GM21390 (cell line): ENCODE results near the gene HSPA6.
"Not testable (repeated sequence)": the region's sequence is repeated elsewhere in the genome, so short reads cannot be mapped to it uniquely, and the experiment has no call there.

ENCODE experiments used
- ATAC-seq: cut with Tn5 transposase; IDR thresholded peaks from one replicate; pipeline ENCODE4 v1.9.1; 2021; ENCODE audit not compliant: unreplicated experiment

The HSPA6 gene

DNA sequence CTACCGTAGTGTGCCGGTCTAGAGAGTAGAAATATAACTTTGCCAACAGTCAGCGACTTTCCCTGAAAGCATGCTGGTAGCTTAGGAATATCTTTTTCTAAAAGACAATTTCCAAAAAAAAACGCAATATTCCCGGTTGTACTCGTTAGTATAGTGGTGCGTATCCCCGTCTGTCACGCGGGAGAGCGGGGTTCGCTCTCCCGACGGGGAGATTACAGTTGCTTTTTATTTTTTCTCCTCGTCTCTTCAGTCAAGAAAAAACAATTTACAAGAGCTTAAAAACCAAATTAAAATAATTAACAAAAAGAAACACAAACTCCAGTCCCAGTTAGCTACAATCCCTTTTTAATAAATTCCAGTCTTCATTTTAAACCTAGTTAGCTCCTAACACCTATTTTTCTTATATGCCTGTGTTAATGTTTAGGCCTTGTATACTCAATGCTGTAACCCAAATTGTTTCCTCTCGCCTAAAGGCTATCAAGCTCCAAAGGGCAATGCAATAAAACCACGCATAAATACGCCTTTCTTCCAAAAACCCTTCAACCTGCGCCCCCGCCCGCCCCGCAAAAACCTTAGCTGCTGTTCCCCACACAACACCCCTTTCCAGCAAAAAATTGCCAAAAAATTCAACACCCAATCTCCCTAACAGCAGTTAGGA lies 7.8 kb downstream of the HSPA6 start:
- ATAC-seq = no peak

DNA sequence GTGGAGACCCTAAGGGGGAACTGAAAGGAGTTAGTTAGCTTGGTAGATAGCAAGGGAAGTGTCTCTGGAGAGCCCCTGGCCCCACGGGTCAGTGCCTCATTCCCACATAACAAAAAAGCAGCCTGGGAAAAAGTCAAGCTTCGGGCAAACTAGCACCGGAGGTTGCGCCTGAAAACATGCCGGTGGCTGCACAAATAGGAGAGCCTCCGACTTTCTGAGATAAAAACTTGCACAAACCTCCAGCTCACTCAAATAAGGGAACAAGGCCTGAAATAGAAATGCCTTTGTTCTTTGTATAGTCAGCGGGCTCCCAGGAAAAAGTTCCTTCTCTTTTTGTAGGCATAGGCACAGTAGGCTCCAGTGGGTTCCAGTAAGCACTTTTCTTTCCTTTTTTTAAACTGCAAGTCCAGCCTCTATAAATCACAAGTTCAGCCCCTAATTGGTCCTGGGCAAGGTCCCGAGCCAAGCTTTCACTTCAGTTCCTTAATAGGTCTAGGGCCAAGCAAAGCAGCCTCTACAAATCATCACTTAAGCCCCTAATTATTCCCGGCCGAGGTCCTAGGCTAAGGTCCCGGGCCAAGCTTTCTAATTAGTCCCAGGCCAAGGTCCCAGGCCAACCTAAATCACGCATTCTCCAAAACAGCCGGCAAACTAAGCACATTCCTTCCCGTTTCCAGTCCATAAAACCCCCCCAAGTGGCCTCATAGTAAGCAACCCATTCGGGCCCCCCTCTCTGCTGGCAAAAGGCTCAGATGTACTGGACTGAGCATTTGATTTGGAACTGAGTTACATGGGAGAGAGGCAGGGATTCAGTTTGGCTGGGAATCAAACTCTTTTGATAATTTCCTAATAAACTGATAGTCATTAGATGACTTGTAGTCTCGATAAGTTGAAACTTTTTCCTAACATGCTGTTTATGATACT lies 8.6 kb downstream of the HSPA6 start:
- ATAC-seq = not testable (repeated sequence)

DNA sequence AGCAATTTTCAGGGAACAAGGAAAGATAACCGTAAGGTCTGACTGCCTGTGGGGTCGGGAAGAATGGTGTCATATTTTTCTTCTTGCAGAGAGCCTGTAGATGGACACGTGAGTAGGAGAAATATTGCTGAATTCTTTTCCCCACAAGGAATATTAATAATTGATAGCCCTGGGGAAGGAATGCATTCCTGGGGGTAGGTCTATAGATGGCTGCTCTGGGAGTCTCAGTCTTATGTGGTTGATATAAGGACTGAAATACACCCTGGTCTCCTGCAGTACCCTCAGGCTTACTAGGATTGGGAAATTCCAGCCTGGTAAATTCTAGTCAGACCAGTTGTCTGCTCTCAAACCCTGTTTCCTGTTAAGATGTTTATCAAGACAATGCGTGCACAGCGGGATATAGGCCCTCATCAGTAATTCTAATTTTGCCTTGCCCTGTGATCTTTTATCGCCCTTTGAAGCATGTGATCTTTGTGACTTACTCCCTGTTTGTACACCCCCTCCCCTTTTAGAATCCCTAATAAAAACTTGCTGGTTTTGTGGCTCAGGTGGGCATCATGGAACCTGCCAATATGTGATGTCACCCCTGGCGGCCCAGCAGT lies 12.8 kb downstream of the HSPA6 start:
- ATAC-seq = not testable (repeated sequence)

DNA sequence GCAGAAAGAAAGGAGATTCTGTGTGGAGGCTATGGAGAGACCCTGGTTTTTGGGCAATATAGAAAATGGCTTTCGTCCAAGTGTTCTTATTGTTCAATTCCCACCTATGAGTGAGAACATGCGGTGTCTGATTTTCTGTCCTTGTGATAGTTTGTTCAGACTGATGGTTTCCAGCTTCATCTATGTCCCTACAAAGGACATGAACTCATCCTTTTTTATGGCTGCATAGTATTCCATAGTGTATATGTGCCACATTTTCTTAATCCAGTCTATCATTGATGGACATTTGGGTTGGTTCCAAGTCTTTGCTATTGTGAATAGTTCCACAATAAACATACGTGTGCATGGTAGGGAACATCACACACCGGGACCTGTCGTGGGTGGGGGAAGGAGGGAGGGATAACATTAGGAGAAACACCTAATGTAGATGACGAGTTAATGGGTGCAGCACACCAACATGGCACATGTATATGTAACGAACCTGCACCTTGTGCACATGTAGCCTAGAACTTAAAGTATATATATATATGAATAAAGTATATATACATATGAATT lies 14.7 kb downstream of the HSPA6 start:
- ATAC-seq = not testable (repeated sequence)

DNA sequence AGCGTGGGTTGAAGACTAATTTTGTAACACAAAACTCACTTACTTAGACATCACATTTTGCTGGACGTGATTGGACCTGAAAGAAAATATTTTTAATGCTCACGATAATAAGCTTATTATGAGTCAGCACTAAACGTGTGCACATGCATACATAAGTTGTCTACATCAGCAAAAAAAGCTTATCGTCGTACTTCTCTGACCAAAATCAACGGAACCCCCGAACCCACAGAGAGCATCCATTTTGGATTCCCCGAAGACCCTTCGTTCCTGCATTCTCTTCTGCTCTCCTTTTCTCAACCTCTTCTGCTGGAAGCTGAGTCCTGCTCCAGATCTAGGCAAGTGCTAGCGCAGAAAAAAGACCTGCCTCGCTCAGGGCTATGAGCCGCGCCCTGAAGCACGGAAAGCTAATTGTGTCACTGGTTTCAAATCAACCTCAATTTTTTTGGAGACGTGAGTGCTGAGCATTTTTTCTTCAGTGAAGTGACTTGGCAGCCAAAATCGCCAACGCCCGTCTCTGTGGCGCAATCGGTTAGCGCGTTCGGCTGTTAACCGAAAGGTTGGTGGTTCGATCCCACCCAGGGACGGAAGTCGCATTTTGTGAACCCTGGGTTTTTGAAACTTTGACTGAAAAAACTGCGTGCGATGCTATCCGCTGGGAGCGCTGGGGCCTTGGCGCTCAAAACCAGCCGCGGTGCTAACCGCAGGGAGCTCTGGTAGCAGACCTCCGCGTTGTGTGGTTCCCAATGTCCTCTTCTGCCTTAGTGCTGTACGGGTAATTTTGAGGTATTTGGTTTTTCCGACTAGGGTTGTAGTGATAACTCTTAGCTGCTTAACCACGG lies 15.6 kb downstream of the HSPA6 start:
- peak; percentile 52 for ATAC-seq

DNA sequence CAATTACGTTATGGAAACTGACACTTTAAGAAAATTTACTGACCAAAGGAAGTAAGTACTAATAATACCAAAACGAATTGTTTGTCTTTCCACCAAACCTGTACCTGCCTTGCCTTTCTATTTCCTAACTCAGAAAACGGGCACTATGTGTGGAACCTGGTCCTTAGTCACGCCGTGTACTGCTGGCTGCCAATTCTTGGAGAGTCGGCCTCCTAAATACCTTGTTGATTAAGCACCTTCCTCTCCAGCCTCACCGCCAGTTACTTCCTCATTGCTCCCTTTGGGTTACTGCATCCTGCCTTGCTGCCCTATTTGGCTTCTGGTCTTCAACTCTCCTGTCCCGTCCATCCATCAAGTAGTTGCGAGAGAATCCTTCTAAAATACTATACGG lies 16.2 kb downstream of the HSPA6 start:
- ATAC-seq = not testable (repeated sequence)

DNA sequence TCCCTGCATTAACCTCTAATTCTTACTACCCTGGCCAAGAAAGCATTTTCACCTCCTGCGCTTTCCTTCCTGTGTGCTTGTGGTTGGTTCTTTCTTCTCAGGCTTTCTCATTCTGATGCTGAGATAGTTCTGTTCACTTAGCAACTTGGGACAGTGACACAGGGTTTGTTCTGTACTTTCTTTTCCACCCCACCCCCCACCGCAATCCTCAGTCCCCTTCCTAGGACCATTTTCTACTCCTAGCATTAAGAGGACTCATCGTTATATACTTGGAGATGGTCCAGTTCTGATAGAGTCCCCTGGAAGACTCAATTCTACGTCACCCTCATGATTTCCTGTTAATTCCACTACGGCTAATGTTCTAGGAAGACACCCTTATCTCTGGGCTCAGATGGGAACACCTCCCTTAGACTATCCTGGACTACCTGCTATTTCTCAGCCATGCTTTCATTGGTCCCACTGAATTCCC lies 17.8 kb downstream of the HSPA6 start:
- ATAC-seq = peak; percentile 75

DNA sequence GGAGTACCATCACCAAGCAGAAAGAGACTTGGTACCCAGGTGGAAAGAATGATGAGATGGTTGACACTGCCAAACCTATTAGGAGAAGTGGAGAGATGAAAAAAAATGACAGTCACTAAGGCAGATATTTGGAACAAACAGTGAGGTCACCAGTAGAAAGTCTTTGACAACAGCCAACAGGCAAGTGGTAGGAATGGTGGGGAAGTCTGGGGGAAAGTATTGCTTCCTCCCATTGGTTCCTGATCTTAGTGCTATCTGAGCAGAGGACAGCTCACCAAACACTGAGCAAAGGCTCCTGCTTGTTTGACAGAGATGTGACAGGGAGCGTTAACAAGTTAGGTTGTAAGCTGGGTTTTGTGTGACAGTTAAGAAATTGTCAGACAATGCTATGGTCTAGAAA lies 18.8 kb downstream of the HSPA6 start:
- ATAC-seq = not testable (repeated sequence)

DNA sequence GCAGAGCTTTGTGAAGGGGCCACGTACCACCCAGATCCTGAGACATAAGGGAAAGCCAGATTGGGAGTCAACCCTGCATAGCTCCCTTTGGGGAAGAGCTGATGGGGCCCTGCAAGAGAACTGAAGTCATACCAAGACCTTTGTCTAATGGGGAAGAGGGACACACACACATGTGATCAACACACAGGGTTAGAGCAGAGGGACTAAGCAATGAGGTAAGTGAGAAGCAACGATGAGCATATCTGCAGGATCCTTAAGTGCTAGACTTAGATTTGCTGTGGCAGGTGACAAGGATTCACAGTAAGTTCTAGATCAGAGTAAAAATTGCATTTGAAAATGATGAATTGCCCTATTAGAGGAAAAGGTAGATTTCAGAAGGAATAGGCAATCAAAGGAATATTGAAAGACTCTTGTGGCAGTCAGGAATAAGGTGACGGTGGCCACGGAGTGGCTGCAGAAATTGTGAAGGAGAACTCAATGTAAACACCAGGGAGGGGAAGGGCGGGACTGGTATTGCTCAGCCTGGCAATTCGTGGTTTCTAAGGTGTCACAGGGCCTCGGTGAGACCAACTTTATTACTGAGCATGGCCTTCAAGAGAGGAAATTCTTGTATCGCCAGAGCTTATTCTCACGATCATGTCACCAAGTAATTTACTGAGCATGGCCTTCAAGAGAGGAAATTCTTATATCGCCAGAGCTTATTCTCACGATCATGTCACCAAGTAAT lies 20.8 kb downstream of the HSPA6 start:
- not testable (repeated sequence) for ATAC-seq

DNA sequence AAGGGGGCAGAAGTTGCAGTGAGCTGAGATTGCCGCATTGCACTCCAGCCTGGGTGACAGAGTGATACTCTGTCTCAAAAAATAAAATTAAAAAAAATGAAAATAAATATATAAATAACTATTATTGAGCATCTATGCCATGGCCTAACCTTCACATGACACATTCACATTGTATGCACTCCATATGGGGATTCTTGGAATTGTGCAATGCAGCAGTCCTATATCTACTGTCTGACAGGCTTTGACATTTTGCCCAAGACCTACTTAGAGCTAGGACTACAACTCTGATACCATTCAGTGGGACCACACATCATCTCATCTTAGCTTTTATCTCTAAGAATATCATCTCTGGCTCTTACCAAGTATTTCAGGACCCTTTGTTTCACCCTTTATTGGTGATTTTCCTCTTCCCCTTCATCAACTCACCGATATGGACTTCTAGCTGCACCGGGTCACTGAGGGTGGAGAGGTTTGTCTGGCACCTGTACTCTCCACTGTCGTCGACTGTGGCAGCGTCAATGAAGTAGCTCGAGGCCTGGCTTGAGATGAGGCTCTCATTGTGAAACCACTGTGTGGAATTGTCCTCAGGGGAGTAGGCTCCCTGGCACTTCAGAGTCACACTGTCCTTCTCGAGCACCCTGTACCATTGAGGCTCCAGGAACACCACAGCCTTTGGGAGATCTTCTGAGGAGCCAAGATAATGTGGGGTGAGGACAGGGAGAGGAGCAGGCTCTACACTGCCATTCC lies 23.8 kb downstream of the HSPA6 start:
- ATAC-seq = not testable (repeated sequence)

DNA sequence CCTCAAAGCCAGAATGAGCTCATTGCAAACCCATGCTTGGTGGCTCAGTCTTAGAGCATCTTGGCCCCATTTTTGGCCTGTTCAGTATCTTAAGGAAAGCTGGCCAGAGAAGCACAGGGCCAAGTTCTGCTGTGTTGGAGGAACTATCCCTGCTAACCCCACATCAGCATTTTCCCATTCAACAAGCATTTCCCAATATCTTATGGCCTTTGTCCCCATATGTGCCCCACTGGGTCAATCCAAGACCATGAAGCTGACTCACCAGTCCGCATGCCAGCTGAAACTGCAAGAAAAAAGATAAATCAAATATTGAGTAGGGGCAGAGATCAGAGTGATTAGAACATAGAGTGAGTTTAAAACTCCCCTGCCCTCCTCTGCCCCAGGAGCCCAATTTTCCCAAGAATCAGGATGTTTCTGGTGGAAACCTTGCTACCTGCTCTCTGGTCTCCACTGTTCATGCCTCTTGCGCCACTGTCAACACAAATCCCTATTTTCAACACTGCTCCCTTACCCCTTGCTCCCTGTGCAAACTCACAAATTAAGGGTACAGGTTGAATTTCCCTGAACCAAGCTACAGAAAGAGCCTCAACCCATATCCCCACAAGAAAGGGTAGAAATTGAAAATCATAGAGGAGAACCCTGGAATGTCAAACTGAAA lies 24.5 kb downstream of the HSPA6 start:
- not testable (repeated sequence) for ATAC-seq

DNA sequence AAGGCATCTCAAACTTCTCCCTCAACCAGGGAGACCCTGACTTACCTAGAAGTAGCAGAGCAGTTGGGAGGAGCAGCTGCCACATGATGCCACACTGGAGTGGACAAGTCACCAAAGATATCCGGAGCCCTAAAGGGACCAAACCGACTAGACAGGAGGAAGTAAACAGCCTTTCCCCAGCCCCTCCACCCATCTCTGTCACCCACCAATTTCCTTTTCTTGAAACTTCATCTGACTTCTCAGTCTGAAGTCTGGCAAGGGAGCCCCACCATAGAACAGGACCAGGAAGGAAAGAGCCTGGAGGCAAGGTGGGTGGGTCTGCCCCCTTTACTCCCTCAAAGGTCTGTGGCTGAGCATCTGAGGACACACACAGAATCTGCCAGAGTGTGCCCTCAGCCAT lies 25.3 kb downstream of the HSPA6 start, which contains the start of gene FCGR3A:
FCGR3A (minus strand) TSS at position 167 of the 400 bp plus-strand sequence; CDS start at position 85, 82 bp downstream.
- ATAC-seq = no peak

DNA sequence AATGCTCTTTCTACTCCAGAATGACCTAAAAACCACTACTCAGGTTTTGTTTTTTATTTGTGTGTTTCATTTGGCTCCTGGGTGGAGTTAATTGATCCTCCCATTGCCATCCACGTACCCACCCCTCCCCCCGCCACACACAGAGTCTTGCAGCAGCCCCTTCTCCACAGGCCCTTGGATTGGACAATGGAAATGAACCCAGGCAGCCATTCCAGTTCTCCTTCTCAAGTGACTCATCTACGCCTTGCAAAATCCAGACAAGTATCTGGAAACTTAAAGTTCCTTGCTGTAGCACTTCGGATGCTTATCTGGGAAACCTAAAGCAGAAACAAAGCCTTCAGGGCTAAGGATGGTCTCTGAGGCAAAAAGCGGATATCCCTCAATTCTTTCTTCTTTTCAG lies 26.6 kb downstream of the HSPA6 start:
- ATAC-seq = not testable (repeated sequence)

DNA sequence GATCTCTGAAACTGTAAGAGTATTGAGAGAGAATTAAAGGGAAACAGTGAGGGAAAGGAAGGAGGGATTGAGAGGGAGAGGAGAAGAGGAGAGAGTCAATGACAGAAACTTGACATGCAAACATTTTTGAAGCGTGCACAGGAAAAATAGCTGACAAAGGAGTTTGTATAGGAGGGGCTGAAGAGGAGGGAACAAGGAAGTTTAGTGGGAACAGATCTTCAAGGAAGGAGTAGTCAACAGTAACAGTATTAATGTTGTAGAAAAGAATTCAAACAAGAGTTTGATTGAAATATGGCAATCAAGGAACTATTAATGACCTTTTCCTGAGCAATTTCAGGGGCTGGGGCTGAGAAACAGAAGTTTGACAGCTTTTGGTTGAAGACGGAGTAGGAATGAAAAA lies 29.3 kb downstream of the HSPA6 start:
- ATAC-seq = not testable (repeated sequence)

DNA sequence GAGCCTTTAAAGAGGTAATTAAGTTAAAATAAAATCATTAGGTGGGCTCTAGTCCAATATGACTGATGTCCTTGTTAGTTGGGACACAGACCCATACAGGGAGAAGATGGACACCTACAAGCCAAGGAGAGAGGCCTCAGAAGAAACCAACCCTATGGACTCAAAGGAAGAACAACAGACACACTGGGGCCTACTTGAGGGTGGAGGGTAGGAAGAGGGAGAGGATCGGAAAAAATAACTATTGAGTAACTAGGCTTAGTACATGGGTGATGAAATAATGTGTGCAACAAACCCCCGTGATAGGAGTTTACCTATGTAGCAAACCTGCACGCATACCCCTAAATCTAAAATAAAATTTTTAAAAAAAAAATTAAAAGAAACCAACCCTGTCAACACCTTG lies 30.0 kb downstream of the HSPA6 start:
- ATAC-seq = not testable (repeated sequence)

DNA sequence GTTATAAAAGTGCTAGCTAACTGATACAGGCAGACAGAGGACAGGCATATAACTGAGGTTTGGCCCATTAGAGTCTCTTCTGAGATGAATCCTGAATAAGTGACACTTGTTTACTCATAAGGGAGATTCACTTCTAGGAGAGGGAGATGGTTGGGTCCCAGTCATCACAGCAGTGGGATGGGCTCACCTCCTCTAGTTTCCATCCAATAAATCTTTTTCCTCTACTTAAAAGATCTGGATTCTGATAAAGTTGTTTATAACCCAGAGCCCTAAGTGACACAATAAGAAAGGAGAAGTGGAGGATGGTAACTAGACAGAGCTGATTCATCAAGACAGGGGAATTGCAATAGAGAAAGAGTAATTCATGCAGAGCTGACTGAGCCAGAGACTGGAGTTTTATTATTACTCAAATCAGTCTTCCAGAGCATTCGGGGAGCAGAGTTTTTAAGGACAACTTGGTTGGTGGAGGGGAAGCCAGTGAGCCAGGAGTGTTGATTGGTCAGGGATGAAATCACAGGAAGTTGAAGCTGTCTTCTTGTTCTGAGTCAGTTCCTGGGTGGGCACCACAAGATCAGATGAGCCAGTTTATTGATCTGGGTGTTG lies 30.6 kb downstream of the HSPA6 start:
- ATAC-seq = not testable (repeated sequence)

DNA sequence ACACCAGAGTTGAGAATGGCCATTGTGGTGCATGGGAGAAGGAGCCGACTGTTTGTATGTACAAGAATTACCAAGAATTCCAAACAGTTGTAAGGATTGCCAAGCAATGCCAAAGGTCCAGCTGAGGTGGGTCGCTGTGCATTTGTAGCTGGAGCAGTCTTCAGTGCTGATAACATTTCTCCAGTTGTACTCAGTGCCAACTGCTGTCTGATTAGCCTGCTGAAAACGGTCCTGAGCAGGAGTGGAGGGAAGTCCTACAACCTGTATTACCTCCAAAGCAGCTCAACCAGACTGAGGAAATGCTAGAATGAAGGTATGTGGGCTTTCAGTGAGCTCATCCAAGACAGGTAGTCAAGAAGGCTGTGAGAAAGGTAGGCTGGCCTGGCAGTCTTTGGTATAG lies 31.8 kb downstream of the HSPA6 start:
- ATAC-seq = not testable (repeated sequence)

DNA sequence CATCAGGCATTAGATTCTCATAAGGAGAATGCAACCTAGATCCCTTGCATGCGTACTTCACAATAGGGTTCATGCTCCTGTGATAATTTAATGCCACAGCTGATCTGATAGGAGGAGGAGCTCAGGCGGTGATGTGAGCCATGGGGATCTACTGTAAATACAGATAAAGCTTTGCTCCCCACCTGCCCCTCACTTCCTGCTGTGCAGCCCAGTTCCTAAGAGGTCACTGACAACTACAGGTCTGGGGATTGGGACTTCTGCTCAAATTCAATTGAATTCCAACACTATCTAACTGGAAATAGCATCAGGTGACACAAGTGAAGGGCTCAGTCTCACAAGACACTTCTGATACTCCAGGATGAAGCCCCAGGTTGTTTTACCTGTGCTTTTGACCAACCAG lies 32.6 kb downstream of the HSPA6 start:
- ATAC-seq = not testable (repeated sequence)
